Common myeloid progenitor, CD34-positive (primary cell): Measurements from ENCODE around the gene ARMC6.
A peak's percentile ranks its signal among the peaks of the same experiment; 100 is the strongest.

Experiments used
- CTCF ChIA-PET: fragments of 350-600 bp; sonication (Branson Sonifier 250); formaldehyde crosslinking; loops from one replicate; lab custom pipeline; 2021; ENCODE audit warnings: antibody characterized with exemption; lab: Charles Lee
- POLR2A ChIA-PET: fragments of 350-600 bp; sonication (Branson Sonifier 250); formaldehyde crosslinking; loops from one replicate; lab custom pipeline; 2021; ENCODE audit warnings: antibody characterized with exemption; lab: Charles Lee
- DNase-seq, 3 donors: peaks; one replicate each; pipeline versions ENCODE4 v3.0.0 to v3.0.0-alpha.2; 2013
- H3K27ac ChIP-seq, 2 experiments: 1 replicate in 1 of 2; 2 replicates in 1 of 2; pipeline ENCODE4 v1.7.0; 2013; ENCODE audit warnings: inconsistent platforms in 2 of 2, low read length in 2 of 2, mild to moderate bottlenecking in 2 of 2, low read depth in 1 of 2, moderate library complexity in 1 of 2; ENCODE audit not compliant: severe bottlenecking in 2 of 2, insufficient read depth in 1 of 2, poor library complexity in 1 of 2
- H3K27me3 ChIP-seq, 5 experiments: replicated peaks in 2 of 5; 1 replicate in 3 of 5; 2 replicates in 2 of 5; pipeline versions ENCODE4 v1.6.1 to v1.7.0; 2013; ENCODE audit warnings: low read length in 4 of 5, mild to moderate bottlenecking in 2 of 5, moderate library complexity in 2 of 5, inconsistent platforms in 1 of 5; ENCODE audit not compliant: insufficient read depth in 5 of 5, control insufficient read depth in 4 of 5
- H3K36me3 ChIP-seq, 4 experiments: 1 replicate in 2 of 4; 2 replicates in 2 of 4; pipeline versions ENCODE4 v1.6.1 to v1.7.0; 2013; ENCODE audit warnings: low read length in 3 of 4, control low read depth in 1 of 4, mild to moderate bottlenecking in 1 of 4; ENCODE audit not compliant: control insufficient read depth in 4 of 4, insufficient read depth in 4 of 4
- H3K4me1 ChIP-seq, 4 experiments: 1 replicate in 3 of 4; 2 replicates in 1 of 4; pipeline versions ENCODE4 v1.6.1 to v1.7.1; 2013; ENCODE audit warnings: low read length in 3 of 4, mild to moderate bottlenecking in 3 of 4, control low read depth in 1 of 4, inconsistent platforms in 1 of 4, moderate library complexity in 1 of 4; ENCODE audit not compliant: control insufficient read depth in 4 of 4, insufficient read depth in 4 of 4; ENCODE audit errors: control extremely low read depth in 1 of 4
- H3K4me3 ChIP-seq, 7 experiments: 1 replicate in 4 of 7; 2 replicates in 3 of 7; pipeline versions ENCODE4 v1.5.1 to v1.7.0; 2013; ENCODE audit warnings: mild to moderate bottlenecking in 7 of 7, low read length in 6 of 7, moderate library complexity in 6 of 7, inconsistent platforms in 2 of 7, low read depth in 2 of 7, control low read depth in 1 of 7; ENCODE audit not compliant: insufficient read depth in 4 of 7, control insufficient read depth in 1 of 7; ENCODE audit errors: extremely low read depth in 1 of 7
- H3K9me3 ChIP-seq, 5 experiments: 1 replicate in 4 of 5; 2 replicates in 1 of 5; pipeline versions ENCODE4 v1.6.1 to v1.7.1; 2013; ENCODE audit warnings: low read length in 4 of 5, mild to moderate bottlenecking in 2 of 5, inconsistent platforms in 1 of 5, low read depth in 1 of 5, moderate library complexity in 1 of 5; ENCODE audit not compliant: control insufficient read depth in 4 of 5, insufficient read depth in 2 of 5; ENCODE audit errors: control extremely low read depth in 1 of 5
- whole genome bisulfite sequencing: methylation state at CpG from one replicate; pipeline ENCODE4 v1.1.5; 2013; ENCODE audit not compliant: insufficient coverage; 5-methylcytosine and 5-hydroxymethylcytosine counted together

ARMC6 gene

DNA sequence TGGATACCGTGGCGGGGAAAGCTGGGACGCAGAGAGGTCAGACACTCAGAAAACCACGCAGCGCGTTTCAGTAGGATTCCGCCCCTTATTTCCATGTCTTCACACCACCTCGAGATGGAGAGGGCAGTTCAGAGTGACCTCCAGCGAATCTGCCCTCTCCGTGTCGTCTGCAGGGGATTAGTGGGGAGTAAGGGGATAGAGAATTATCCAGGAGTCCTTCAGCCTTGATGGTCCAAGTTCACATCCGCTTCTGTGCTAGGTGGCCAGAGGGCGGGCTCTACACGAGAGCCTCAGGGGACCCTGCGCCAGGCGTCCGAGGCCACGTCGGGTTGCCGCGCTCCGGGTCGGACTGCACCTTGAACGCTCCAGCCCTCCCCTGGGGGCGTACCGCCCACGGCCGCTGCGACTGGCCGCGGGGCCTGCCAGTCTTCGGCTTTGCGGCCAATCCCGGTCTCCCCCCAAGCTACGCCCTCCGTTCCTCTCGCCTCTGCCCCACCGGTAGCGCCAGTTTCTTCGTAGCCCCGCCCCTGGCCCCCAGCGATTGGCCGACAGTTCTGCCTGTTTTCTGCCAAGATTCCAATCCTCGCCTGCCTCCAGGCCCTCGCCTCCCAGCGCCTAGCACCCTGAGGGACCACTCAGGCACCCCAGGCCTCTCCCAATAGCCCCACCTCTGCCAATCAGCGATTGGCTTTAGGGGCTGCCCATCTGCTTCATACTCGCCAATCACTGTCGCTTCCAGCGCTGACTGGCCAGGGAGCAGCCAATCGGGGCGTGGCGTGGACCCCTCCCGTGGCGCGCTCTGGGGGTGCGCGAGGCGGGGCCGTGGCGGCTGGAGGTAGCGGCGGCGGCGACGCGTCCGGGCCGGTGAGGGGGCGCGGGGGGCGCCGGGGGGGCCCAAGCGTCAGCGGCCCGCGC is 30.0 kb downstream of the ARMC6 start, which contains the start of gene SLC25A42:
Gene SLC25A42 (plus strand): TSS at position 812 of the 915 bp plus-strand sequence. CDS start 32,131 bp downstream, outside the sequence.
- 5% methylated on average over 57 of the region's 77 CpGs for WGBS
- Histone ChIP-seq H3K27me3 (no peaks in the 10 kb centered on the region), H3K4me3 (peak within 1 kb of the TSS; percentile 48 to 86 (median 75)), H3K27ac (peak within 1 kb of the TSS in 1 of 2 experiments; percentile 70), H3K4me1 (peaks cover 0 to 23% (median 18%) of the 10 kb centered on the region in 4 experiments), H3K9me3 (no peaks in the 10 kb centered on the region), H3K36me3 (peaks cover 0 to 33% (median 9%) of the 10 kb centered on the region in 4 experiments)
- peak; percentile 100 for DNase-seq
- CTCF ChIA-PET = interaction anchor here (1.1 to 1.5 kb wide), 2 partner anchors 9 to 11 kb away, joined by 3 to 5 read pairs; no protein-coding TSS in a partner anchor
- POLR2A ChIA-PET = interaction anchor here (0.7 kb wide), 1 partner anchor 19 kb away, joined by 3 read pairs; no protein-coding TSS in a partner anchor

DNA sequence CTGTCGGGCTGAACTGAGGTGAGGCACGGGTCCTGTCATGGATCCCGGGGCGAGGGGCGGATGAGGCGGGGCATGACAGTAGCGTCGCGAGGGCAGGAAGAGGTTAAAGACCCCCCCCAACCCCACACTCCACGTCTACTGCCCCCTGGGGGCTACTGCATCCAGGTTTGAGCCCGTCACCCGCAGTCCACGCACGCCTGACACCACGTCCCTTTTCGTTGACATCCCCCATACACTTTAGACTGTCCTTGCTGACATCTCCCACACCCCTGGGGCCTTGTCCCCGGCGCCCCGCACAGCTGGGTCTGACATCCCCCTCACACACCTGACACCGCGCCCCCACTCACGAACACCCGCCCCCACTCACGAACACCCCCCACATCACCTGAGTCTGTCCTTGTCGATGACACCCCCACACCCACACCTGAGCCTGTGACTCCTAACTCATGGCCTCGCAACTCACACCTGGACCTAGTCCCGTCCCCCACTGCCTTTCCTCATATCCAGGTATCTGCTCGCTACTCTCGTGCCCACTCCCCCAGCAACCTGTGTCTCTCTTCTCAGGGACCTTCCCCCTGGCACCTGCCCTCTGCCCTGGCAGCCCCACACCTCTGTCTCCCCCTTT is 30.8 kb downstream of the ARMC6 start:
- peaks cover 0 to 27% (median 8%) of the 10 kb centered on the region in 4 experiments for H3K36me3 ChIP-seq
- H3K9me3 ChIP-seq = no peaks in the 10 kb centered on the region
- peaks cover 0 to 23% (median 18%) of the 10 kb centered on the region in 4 experiments for H3K4me1 ChIP-seq
- CTCF ChIA-PET = interaction anchor here (1.1 to 1.6 kb wide), 6 partner anchors 10 to 78 kb away, joined by 4 to 5 read pairs (median 4); no protein-coding TSS in a partner anchor
- POLR2A ChIA-PET = no interaction called here
- H3K27me3 ChIP-seq = no peaks in the 10 kb centered on the region
- H3K27ac ChIP-seq = peak overlapping the region in 1 of 2 experiments; percentile 59
- DNase-seq = peak; percentile 83 to 91 (median 91)
- H3K4me3 ChIP-seq = peak overlapping the region; percentile 48 to 86 (median 75)
- WGBS = under 1% methylated on average over 20 of the region's 29 CpGs

- Histone ChIP-seq H3K4me3 (peak overlapping the region; percentile 48 to 86 (median 75)), H3K9me3 (no peaks in the 10 kb centered on the region), H3K36me3 (peaks cover 0 to 19% (median 4%) of the 10 kb centered on the region in 4 experiments), H3K27ac (peak overlapping the region in 1 of 2 experiments; percentile 59), H3K27me3 (no peaks in the 10 kb centered on the region), H3K4me1 (peaks cover 0 to 23% (median 18%) of the 10 kb centered on the region in 4 experiments)
- 3% methylated on average over 22 of the region's 25 CpGs for WGBS
- DNase-seq = peak in 2 of 3 donors; percentile 36 to 42
- CTCF ChIA-PET = interaction anchor here (0.9 to 1.6 kb wide), 6 partner anchors 9 to 79 kb away, joined by 4 to 5 read pairs (median 4); no protein-coding TSS in a partner anchor
- POLR2A ChIA-PET = no interaction called here
Observed at GRCh38 chr19:19064811-19065745, 31.7 kb downstream of the ARMC6 start.

- Histone ChIP-seq H3K36me3 (peaks cover 0 to 3% (median 0%) of the 10 kb centered on the region in 4 experiments), H3K27me3 (no peaks in the 10 kb centered on the region), H3K27ac (no peak overlapping the region), H3K9me3 (no peaks in the 10 kb centered on the region), H3K4me3 (no peak overlapping the region), H3K4me1 (peaks cover 0 to 23% (median 18%) of the 10 kb centered on the region in 4 experiments)
- 94% methylated on average over 3 of the region's 11 CpGs for WGBS
- no peak for DNase-seq
- POLR2A ChIA-PET = no interaction called here
- CTCF ChIA-PET = interaction anchor here (1.1 to 1.5 kb wide), 5 partner anchors 9 to 107 kb away, joined by 3 to 7 read pairs (median 3); no protein-coding TSS in a partner anchor
Observed at GRCh38 chr19:19067276-19068072, 34.1 kb downstream of the ARMC6 start.

DNA sequence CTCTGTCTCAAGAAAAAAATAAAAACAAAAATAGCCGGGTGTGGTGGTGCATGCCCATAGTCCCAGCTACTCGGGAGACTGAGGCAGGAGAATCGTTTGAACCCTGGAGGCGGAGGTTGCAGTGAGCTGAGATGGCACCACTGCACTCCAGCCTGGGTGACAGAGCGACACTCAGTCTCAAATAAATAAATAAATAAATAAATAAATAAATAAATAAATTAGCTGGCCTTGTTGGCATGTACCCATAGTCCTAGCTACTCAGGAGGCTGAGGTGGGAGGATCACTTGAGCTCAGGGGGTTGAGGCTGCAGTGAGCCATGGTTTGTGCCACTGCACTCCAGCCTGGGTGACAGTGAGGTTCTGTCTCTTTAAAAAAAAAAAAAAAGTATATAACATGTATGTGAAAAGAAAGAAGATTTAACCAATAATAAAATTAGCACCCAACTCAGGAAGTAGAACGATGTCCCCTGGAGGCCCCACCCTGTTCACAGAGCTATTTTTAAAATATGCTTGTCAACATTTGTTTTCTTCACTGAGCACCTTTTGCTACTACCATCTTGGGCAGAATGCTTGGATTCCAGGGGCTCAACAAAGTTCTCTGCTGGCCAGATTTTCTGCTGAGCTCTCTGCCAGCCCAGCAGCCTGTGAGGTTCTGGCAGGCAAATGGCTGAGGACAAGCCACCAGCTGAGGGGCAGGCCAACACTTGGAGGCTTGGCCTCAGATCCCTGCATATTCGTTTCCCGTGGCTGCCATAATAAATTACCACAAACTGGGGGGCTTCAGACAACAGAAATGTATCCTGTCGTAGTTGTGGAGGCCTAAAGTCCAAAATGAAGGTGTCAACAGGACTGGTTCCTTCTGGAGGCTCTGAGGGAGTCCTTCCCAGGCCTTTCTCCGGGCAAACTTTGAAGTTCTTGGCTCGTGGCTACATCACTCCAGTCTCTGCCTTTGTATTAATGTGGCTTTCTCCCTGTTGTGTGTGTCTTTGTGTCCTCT is 35.6 kb downstream of the ARMC6 start:
- ChIA-PET CTCF (interaction anchor here (1.1 kb wide), 1 partner anchor 47 kb away, joined by 5 read pairs; no protein-coding TSS in a partner anchor), POLR2A (interaction anchor here (0.6 kb wide), 1 partner anchor 12 kb away, joined by 5 read pairs; no protein-coding TSS in a partner anchor)
- no peaks in the 10 kb centered on the region for H3K27me3 ChIP-seq
- H3K4me1 ChIP-seq = peaks cover 0 to 17% (median 13%) of the 10 kb centered on the region in 4 experiments
- no peak overlapping the region for H3K27ac ChIP-seq
- H3K4me3 ChIP-seq = no peak overlapping the region
- H3K9me3 ChIP-seq = no peaks in the 10 kb centered on the region
- H3K36me3 ChIP-seq = peaks cover 0 to 4% (median 0%) of the 10 kb centered on the region in 4 experiments
- WGBS = 61% methylated on average over 3 of the region's 11 CpGs
- DNase-seq = no peak
